OCI-LY3 (cell line): Measurements from ENCODE around the gene PDS5B.

Experiments
- CTCF ChIP-seq: fragments of 200-600, 300-600 bp; sonication (generic); IDR thresholded peaks from 2 replicates; pipeline ENCODE4 v1.5.1; 2014; ENCODE audit warnings: antibody characterized with exemption, low read length, low read depth
- EZH2phosphoT487 ChIP-seq: fragments of 200-600 bp; shearing (Covaris generic); IDR thresholded peaks from 2 replicates; pipeline ENCODE4 v1.6.1; 2018; ENCODE audit warnings: antibody characterized with exemption, mixed run types, low read depth

DNA sequence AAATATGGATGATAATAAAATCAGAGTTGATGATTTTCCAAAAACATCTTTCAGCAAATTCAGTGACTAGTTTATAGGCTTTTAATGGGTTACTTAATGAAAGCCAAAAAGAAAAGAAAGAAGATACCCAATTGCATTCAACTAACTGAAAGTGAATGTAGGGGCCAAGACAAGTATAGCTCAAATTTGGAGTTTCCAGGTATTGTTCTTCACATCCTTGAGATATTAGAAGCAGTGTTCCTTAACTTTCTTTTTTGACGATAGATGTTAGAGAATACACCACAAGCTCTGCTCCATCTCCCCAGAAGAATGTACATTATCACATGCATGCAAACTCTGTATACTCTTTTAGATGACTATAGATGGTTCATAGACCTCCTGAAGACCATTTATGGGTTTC lies 43.6 kb downstream of the PDS5B start:
- no peak for TF ChIP-seq CTCF
- TF ChIP-seq EZH2phosphoT487: no peak
